HepG2 (cell line): ENCODE data around the gene RPTOR. TPM values are rescaled to one million over a fixed set of nuclear protein-coding genes. Genes with fewer than 3 reads are reported as not detected.

ENCODE experiments used
- ATAC-seq: fragments of 200-7000 bp; cut with Tn5 transposase; 3 replicates; pipeline ENCODE4 v1.9.1; 2020; ENCODE audit warnings: mild to moderate bottlenecking, moderate library complexity
- BruUV-seq: library from RNA; stranded (reverse); fragments of 400-500 nt; replicated peaks from 2 replicates; lab custom pipeline; 2021; lab: Mats Ljungman, UMichigan
- CTCF ChIA-PET: fragments of 300-600 bp; formaldehyde crosslinking; extraction: SDS; loops from one replicate; lab custom pipeline; 2021; ENCODE audit warnings: low total read pairs, inconsistent platforms, low intra/inter-chr PET ratio; lab: Yijun Ruan, JAX
- POLR2A ChIA-PET: fragments of 350-600 bp; sonication (Branson Sonifier 250); formaldehyde crosslinking; loops from one replicate; lab custom pipeline; 2020; ENCODE audit warnings: antibody characterized with exemption, inconsistent platforms; lab: Yijun Ruan, JAX
- DNase-seq: peaks from one replicate; pipeline ENCODE4 v3.0.0-alpha.2; 2015; ENCODE audit warnings: low spot score
- FAIRE-seq: peaks from 3 replicates; lab custom pipeline; 2011; peaks lifted over from hg19 to GRCh38; lab: Jason Lieb, UNC
- H2AFZ ChIP-seq: one replicate; pipeline ENCODE4 v1.6.1; 2011; ENCODE audit warnings: low read length, inconsistent platforms
- H3K27ac ChIP-seq: fragments of 300-600 bp; 3 replicates; pipeline ENCODE4 v1.8.0; 2011; ENCODE audit warnings: mixed run types, mild to moderate bottlenecking, mixed read lengths, low read length, inconsistent platforms; ENCODE audit not compliant: insufficient read depth; ENCODE audit errors: extremely low read length
- H3K27me3 ChIP-seq, 2 experiments: fragments of 200-600 bp in 1 of 2; 2 replicates in 1 of 2; 3 replicates in 1 of 2; pipeline versions ENCODE4 v1.6.0 to v1.8.0; 2011; ENCODE audit warnings: low read length in 2 of 2, mild to moderate bottlenecking in 2 of 2, moderate library complexity in 2 of 2, inconsistent platforms in 1 of 2; ENCODE audit not compliant: insufficient read depth in 2 of 2, control insufficient read depth in 1 of 2
- H3K36me3 ChIP-seq, 2 experiments: fragments of 200-600 bp in 1 of 2; replicated peaks in 1 of 2; 2 replicates in 1 of 2; 3 replicates in 1 of 2; pipeline versions ENCODE4 v1.5.1 to v1.8.0; 2011; ENCODE audit warnings: low read length in 2 of 2, inconsistent platforms in 1 of 2; ENCODE audit not compliant: insufficient read depth in 2 of 2, control insufficient read depth in 1 of 2
- H3K4me1 ChIP-seq: 2 replicates; pipeline ENCODE4 v1.5.1; 2012; ENCODE audit warnings: low read length, inconsistent platforms; ENCODE audit not compliant: insufficient read depth
- H3K4me2 ChIP-seq: 2 replicates; pipeline ENCODE4 v1.6.0; 2011; ENCODE audit warnings: low read depth, low read length, inconsistent platforms
- H3K4me3 ChIP-seq, 3 experiments: fragments of 200-600 bp in 1 of 3; sonication (generic), shearing (Covaris generic) in 1 of 3; replicated peaks in 1 of 3; 2 replicates each; pipeline ENCODE4 v1.5.1; 2011 to 2016; ENCODE audit warnings: low read length in 3 of 3, inconsistent platforms in 2 of 3, low read depth in 2 of 3, mild to moderate bottlenecking in 2 of 3, control low read depth in 1 of 3, mixed read lengths in 1 of 3; ENCODE audit not compliant: insufficient read depth in 1 of 3
- H3K79me2 ChIP-seq: one replicate; pipeline ENCODE4 v1.6.1; 2011; ENCODE audit warnings: low read length, inconsistent platforms; ENCODE audit not compliant: insufficient read depth
- H3K9ac ChIP-seq: 2 replicates; pipeline ENCODE4 v1.6.0; 2011; ENCODE audit warnings: mild to moderate bottlenecking, low read depth, low read length, inconsistent platforms; ENCODE audit not compliant: insufficient read depth
- H3K9me3 ChIP-seq: 2 replicates; pipeline ENCODE4 v1.5.1; 2012; ENCODE audit warnings: mild to moderate bottlenecking, low read length
- H4K20me1 ChIP-seq: 2 replicates; pipeline ENCODE4 v1.6.0; 2011; ENCODE audit warnings: inconsistent platforms, mild to moderate bottlenecking, low read length, moderate library complexity; ENCODE audit not compliant: insufficient read depth
- AHR ChIP-seq: IDR thresholded peaks from 2 replicates; pipeline ENCODE4 v1.6.1; 2018; ENCODE audit warnings: missing genetic modification reagents, missing compliant biosample characterization
- ATF7-NPFF ChIP-seq: sonication (generic); formaldehyde crosslinking; IDR thresholded peaks from 2 replicates; pipeline ENCODE4 v1.8.1; 2023; ENCODE audit warnings: mild to moderate bottlenecking, low read depth, missing genetic modification reagents, moderate library complexity
- ESRRA ChIP-seq: sonication (generic); formaldehyde crosslinking; IDR thresholded peaks from 2 replicates; pipeline ENCODE4 v1.5.1; 2020; ENCODE audit warnings: mild to moderate bottlenecking, low read depth, missing genetic modification reagents
- NCOA5 ChIP-seq: sonication (generic); formaldehyde crosslinking; IDR thresholded peaks from 2 replicates; pipeline ENCODE4 v1.4.0; 2020; ENCODE audit warnings: missing genetic modification reagents
- RXRB ChIP-seq: IDR thresholded peaks from 2 replicates; pipeline ENCODE4 v1.6.1; 2016; ENCODE audit warnings: borderline replicate concordance, missing genetic modification reagents, missing compliant biosample characterization
- SIX4 ChIP-seq: sonication (generic); formaldehyde crosslinking; IDR thresholded peaks from 2 replicates; pipeline ENCODE4 v1.4.0; 2020; ENCODE audit warnings: missing genetic modification reagents
- ZKSCAN8 ChIP-seq: IDR thresholded peaks from 2 replicates; pipeline ENCODE4 v1.6.1; 2016; ENCODE audit warnings: borderline replicate concordance, missing genetic modification reagents, missing compliant biosample characterization
- ZSCAN21 ChIP-seq: sonication (generic); formaldehyde crosslinking; IDR thresholded peaks from 2 replicates; pipeline ENCODE4 v1.8.0; 2022; ENCODE audit warnings: mild to moderate bottlenecking, missing genetic modification reagents, moderate library complexity, borderline replicate concordance
- WGBS: methylation state at CpG from one replicate; pipeline ENCODE4 v1.1.6; 2017; ENCODE audit warnings: low lambda C conversion rate; 5-methylcytosine and 5-hydroxymethylcytosine counted together
- in situ Hi-C: cut with HindIII; loops from 2 replicates; pipeline ENCODE4 v1.10.0; 2017; ENCODE audit warnings: low pct_unique_long_range_greater_than_20kb; ENCODE audit not compliant: extremely low pct_ligation_motif_present
- intact Hi-C: fragments of 100-400 bp; cut with micrococcal nuclease; formaldehyde crosslinking; loops from one replicate; pipeline ENCODE4 v1.10.0; 2022; ENCODE audit not compliant: unreplicated experiment
- polyA plus RNA-seq, 8 experiments: library from polyadenylated mRNA; depleted of rRNA in 3 of 8; stranded (reverse) in 7 of 8; unstranded in 1 of 8; fragments of >200 nt; fragmentation: Illumina TruSeq in 4 of 8; extraction: Trizol in 4 of 8; gene quantifications; 2 replicates each; pipeline versions ENCODE4 v1.2.1 to v1.2.3, GENCODE V29; 2011 to 2016; ENCODE audit warnings: low read depth in 4 of 8, missing spikeins in 1 of 8, mixed read lengths in 1 of 8; ENCODE audit not compliant: insufficient read depth in 1 of 8
- total RNA-seq, 5 experiments: library from RNA; depleted of rRNA; stranded (reverse); fragments of >200 nt; fragmentation: Illumina TruSeq; extraction: Trizol; gene quantifications; 2 replicates each; pipeline ENCODE4 v1.2.3, GENCODE V29; 2016; ENCODE audit warnings: low read depth in 1 of 5
- TF ChIP-seq, protein P1 (sequence below): sonication (generic); formaldehyde crosslinking; IDR thresholded peaks from 2 replicates; pipeline ENCODE4 v1.4.0; 2020; ENCODE audit warnings: mild to moderate bottlenecking, low read depth, missing genetic modification reagents
- TF ChIP-seq, protein P2 (sequence below): sonication (generic); formaldehyde crosslinking; IDR thresholded peaks from 2 replicates; pipeline ENCODE4 v1.4.0; 2020; ENCODE audit warnings: missing genetic modification reagents, borderline replicate concordance

RPTOR gene
- total and polyA plus RNA-seq, 2 of the 13 experiments (the other 11 are each of a cell fraction or from before 2014, with no cell fraction given), result 6.6 to 25.3 TPM

GRCh38 chr17:80876950-80877728 lies 332.5 kb downstream of the RPTOR start:
- ChIA-PET CTCF (no interaction called here), POLR2A (no interaction called here)
- in situ Hi-C loops, result no loop called here
- Histone ChIP-seq H3K79me2 (no peaks in the 10 kb centered on the region), H3K4me2 (no peak overlapping the region), H3K27ac (no peak overlapping the region), H3K27me3 (no peaks in the 10 kb centered on the region), H3K36me3 (peaks cover 22 to 33% of the 10 kb centered on the region in 2 experiments), H3K9ac (no peak overlapping the region), H2AFZ (no peak overlapping the region), H3K4me3 (no peak overlapping the region), H3K4me1 (no peaks in the 10 kb centered on the region), H4K20me1 (no peaks in the 10 kb centered on the region), H3K9me3 (no peaks in the 10 kb centered on the region)
- ATAC-seq (no peak), DNase-seq (no peak), FAIRE-seq (no peak)
- intact Hi-C loops, result no loop called here
- TF ChIP-seq NCOA5 (no peak), AHR (CRISPR knock-in tag) (no peak), ZKSCAN8 (CRISPR knock-in tag) (no peak), SIX4 (CRISPR knock-in tag) (no peak), ZSCAN21 (CRISPR knock-in tag) (no peak), ATF7-NPFF (no peak), ESRRA (CRISPR knock-in tag) (no peak), RXRB (no peak)
- TF ChIP-seq, protein P1, sequence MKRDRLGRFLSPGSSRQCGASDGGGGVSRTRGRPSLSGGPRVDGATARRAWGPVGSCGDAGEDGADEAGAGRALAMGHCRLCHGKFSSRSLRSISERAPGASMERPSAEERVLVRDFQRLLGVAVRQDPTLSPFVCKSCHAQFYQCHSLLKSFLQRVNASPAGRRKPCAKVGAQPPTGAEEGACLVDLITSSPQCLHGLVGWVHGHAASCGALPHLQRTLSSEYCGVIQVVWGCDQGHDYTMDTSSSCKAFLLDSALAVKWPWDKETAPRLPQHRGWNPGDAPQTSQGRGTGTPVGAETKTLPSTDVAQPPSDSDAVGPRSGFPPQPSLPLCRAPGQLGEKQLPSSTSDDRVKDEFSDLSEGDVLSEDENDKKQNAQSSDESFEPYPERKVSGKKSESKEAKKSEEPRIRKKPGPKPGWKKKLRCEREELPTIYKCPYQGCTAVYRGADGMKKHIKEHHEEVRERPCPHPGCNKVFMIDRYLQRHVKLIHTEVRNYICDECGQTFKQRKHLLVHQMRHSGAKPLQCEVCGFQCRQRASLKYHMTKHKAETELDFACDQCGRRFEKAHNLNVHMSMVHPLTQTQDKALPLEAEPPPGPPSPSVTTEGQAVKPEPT (CRISPR knock-in tag), result no peak
- TF ChIP-seq, protein P2, sequence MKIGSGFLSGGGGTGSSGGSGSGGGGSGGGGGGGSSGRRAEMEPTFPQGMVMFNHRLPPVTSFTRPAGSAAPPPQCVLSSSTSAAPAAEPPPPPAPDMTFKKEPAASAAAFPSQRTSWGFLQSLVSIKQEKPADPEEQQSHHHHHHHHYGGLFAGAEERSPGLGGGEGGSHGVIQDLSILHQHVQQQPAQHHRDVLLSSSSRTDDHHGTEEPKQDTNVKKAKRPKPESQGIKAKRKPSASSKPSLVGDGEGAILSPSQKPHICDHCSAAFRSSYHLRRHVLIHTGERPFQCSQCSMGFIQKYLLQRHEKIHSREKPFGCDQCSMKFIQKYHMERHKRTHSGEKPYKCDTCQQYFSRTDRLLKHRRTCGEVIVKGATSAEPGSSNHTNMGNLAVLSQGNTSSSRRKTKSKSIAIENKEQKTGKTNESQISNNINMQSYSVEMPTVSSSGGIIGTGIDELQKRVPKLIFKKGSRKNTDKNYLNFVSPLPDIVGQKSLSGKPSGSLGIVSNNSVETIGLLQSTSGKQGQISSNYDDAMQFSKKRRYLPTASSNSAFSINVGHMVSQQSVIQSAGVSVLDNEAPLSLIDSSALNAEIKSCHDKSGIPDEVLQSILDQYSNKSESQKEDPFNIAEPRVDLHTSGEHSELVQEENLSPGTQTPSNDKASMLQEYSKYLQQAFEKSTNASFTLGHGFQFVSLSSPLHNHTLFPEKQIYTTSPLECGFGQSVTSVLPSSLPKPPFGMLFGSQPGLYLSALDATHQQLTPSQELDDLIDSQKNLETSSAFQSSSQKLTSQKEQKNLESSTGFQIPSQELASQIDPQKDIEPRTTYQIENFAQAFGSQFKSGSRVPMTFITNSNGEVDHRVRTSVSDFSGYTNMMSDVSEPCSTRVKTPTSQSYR (CRISPR knock-in tag), result no peak
- BruUV-seq, result no TSS peak
- WGBS, result 98% methylated on average over 32 of the region's 32 CpGs
